SK-N-SH (cell line): Measurements from ENCODE around the gene ENOPH1. TPM values are rescaled to one million over a fixed set of nuclear protein-coding genes. Genes with fewer than 3 reads are reported as not detected.
A peak's percentile ranks its signal among the peaks of the same experiment; 100 is the strongest.

Experiments used
- CTCF ChIA-PET: fragments of 300-600, 350-600 bp; formaldehyde crosslinking; extraction: SDS; loops from one replicate; lab custom pipeline; 2021; lab: Yijun Ruan, JAX
- POLR2A ChIA-PET: fragments of 350-600 bp; sonication (Branson Sonifier 250); formaldehyde crosslinking; extraction: SDS; loops from one replicate; lab custom pipeline; 2020; ENCODE audit warnings: antibody characterized with exemption, inconsistent platforms; lab: Yijun Ruan, JAX
- DNase-seq: peaks from one replicate; pipeline ENCODE4 v3.0.0; 2012
- H2AFZ ChIP-seq: fragments of 200-600 bp; sonication (generic); 2 replicates; pipeline ENCODE4 v1.8.1; 2016; ENCODE audit warnings: antibody characterized with exemption, mild to moderate bottlenecking, low read depth
- H3F3A ChIP-seq: fragments of 200-600 bp; sonication (generic); replicated peaks from 2 replicates; pipeline ENCODE3; 2016; ENCODE audit warnings: antibody characterized with exemption, mild to moderate bottlenecking; ENCODE audit not compliant: insufficient read depth
- H3K27ac ChIP-seq, 2 experiments: fragments of 200-500 bp in 1 of 2; fragments of 200-600 bp in 1 of 2; sonication (Bioruptor generic) in 1 of 2; sonication (generic), shearing (Covaris generic) in 1 of 2; 2 replicates each; pipeline versions ENCODE4 v1.5.1 to v1.6.1; 2014 to 2016; ENCODE audit warnings: low read depth in 2 of 2, inconsistent platforms in 1 of 2, low read length in 1 of 2, mild to moderate bottlenecking in 1 of 2, mixed read lengths in 1 of 2
- H3K27me3 ChIP-seq: fragments of 200-600 bp; sonication (generic), shearing (Covaris generic); 2 replicates; pipeline ENCODE4 v1.6.1; 2016; ENCODE audit warnings: mixed run types; ENCODE audit not compliant: insufficient read depth
- H3K36me3 ChIP-seq, 2 experiments: fragments of 200-500 bp in 1 of 2; fragments of 200-600 bp in 1 of 2; sonication (Bioruptor generic) in 1 of 2; sonication (generic) in 1 of 2; replicated peaks in 1 of 2; 2 replicates each; pipeline versions ENCODE3 to v1.5.1; 2014 to 2016; ENCODE audit warnings: low read length in 1 of 2, mild to moderate bottlenecking in 1 of 2; ENCODE audit not compliant: insufficient read depth in 2 of 2, control insufficient read depth in 1 of 2
- H3K4me1 ChIP-seq, 2 experiments: fragments of 200-500 bp in 1 of 2; fragments of 200-600 bp in 1 of 2; sonication (Bioruptor generic) in 1 of 2; sonication (generic), shearing (Covaris generic) in 1 of 2; 2 replicates each; pipeline versions ENCODE4 v1.5.1 to v1.6.1; 2014 to 2016; ENCODE audit warnings: low read depth in 1 of 2, low read length in 1 of 2, mixed run types in 1 of 2; ENCODE audit not compliant: insufficient read depth in 2 of 2, control insufficient read depth in 1 of 2
- H3K4me2 ChIP-seq: fragments of 200-600 bp; sonication (generic), shearing (Covaris generic); 2 replicates; pipeline ENCODE4 v1.6.1; 2017; ENCODE audit warnings: mixed run types
- H3K4me3 ChIP-seq, 2 experiments: fragments of 200-500 bp in 1 of 2; fragments of 200-600 bp in 1 of 2; sonication (Bioruptor generic) in 1 of 2; sonication (generic), shearing (Covaris generic) in 1 of 2; 2 replicates each; pipeline versions ENCODE4 v1.5.1 to v1.8.1; 2014 to 2016; ENCODE audit warnings: low read depth in 2 of 2, inconsistent platforms in 1 of 2, low read length in 1 of 2, mild to moderate bottlenecking in 1 of 2, mixed read lengths in 1 of 2, moderate library complexity in 1 of 2
- H3K79me2 ChIP-seq: fragments of 200-600 bp; sonication (generic); 2 replicates; pipeline ENCODE4 v1.8.1; 2017; ENCODE audit warnings: mild to moderate bottlenecking; ENCODE audit not compliant: insufficient read depth
- H3K9ac ChIP-seq: fragments of 200-600 bp; sonication (generic); 2 replicates; pipeline ENCODE4 v1.6.1; 2017; ENCODE audit warnings: mixed run types
- H3K9me2 ChIP-seq: fragments of 200-600 bp; sonication (generic); 2 replicates; pipeline ENCODE4 v1.6.1; 2017; ENCODE audit warnings: mixed run types
- H3K9me3 ChIP-seq: fragments of 200-600 bp; sonication (generic); 2 replicates; pipeline ENCODE4 v1.6.1; 2017; ENCODE audit warnings: mixed run types, mild to moderate bottlenecking, moderate library complexity
- H4K20me1 ChIP-seq: fragments of 200-600 bp; sonication (generic); 2 replicates; pipeline ENCODE4 v1.6.1; 2017; ENCODE audit warnings: mild to moderate bottlenecking, mixed run types; ENCODE audit not compliant: insufficient read depth
- CTCF ChIP-seq: fragments of 200-600 bp; sonication (generic); IDR thresholded peaks from 2 replicates; pipeline ENCODE4 v1.6.1; 2017; ENCODE audit warnings: antibody characterized with exemption, mild to moderate bottlenecking, moderate library complexity
- EZH2phosphoT487 ChIP-seq: fragments of 200-600 bp; sonication (generic); IDR thresholded peaks from 2 replicates; pipeline ENCODE4 v1.6.1; 2017; ENCODE audit warnings: low read depth, mixed run types, mild to moderate bottlenecking, antibody characterized with exemption, moderate library complexity, borderline replicate concordance
- FOXJ3 ChIP-seq: sonication (generic); formaldehyde crosslinking; IDR thresholded peaks from 2 replicates; pipeline ENCODE4 v1.5.1; 2020; ENCODE audit warnings: mild to moderate bottlenecking, missing genetic modification reagents
- JUND ChIP-seq: IDR thresholded peaks from 2 replicates; pipeline ENCODE4 v1.4.0; 2012
- PBX3 ChIP-seq: IDR thresholded peaks from 2 replicates; pipeline ENCODE4; 2012
- POLR2AphosphoS5 ChIP-seq: IDR thresholded peaks from 2 replicates; pipeline ENCODE4 v1.6.1; 2012; ENCODE audit warnings: low read depth, low read length
- RAD21 ChIP-seq: IDR thresholded peaks from 2 replicates; pipeline ENCODE4 v1.6.1; 2012; ENCODE audit warnings: mild to moderate bottlenecking, low read length
- RFX5 ChIP-seq: IDR thresholded peaks from 2 replicates; pipeline ENCODE4 v1.6.1; 2012; ENCODE audit warnings: mild to moderate bottlenecking, improper control_type of control experiment, low read length
- RXRA ChIP-seq: IDR thresholded peaks from 2 replicates; pipeline ENCODE4 v1.4.0; 2012; ENCODE audit warnings: low read depth, mild to moderate bottlenecking, borderline replicate concordance
- SMC3 ChIP-seq: IDR thresholded peaks from 2 replicates; pipeline ENCODE4 v1.6.1; 2012; ENCODE audit warnings: low read depth, low read length, improper control_type of control experiment
- TCF12 ChIP-seq: IDR thresholded peaks from 2 replicates; pipeline ENCODE4 v1.4.0; 2012
- TEAD4 ChIP-seq: IDR thresholded peaks from 2 replicates; pipeline ENCODE4 v1.4.0; 2012; ENCODE audit warnings: mild to moderate bottlenecking, borderline replicate concordance; ENCODE audit not compliant: insufficient read depth
- YY1 ChIP-seq: IDR thresholded peaks from 2 replicates; pipeline ENCODE4 v1.4.0; 2012; ENCODE audit warnings: low read depth, mild to moderate bottlenecking
- ZBTB33 ChIP-seq: IDR thresholded peaks from 2 replicates; pipeline ENCODE4 v1.4.0; 2012; ENCODE audit warnings: low read depth, borderline replicate concordance
- WGBS: methylation state at CpG from one replicate; pipeline ENCODE4 v1.1.6; 2017; ENCODE audit warnings: low lambda C conversion rate; 5-methylcytosine and 5-hydroxymethylcytosine counted together
- polyA plus RNA-seq, 3 experiments: library from polyadenylated mRNA; depleted of rRNA; stranded (reverse); fragments of >200 nt; gene quantifications; 2 replicates each; pipeline ENCODE4 v1.2.3, GENCODE V29; 2012

ENOPH1 gene
- polyA plus RNA-seq, 1 of the 3 experiments (the other 2 are of a cell fraction), result 14.9 TPM

- peak; percentile 67 for DNase-seq
- peak overlapping the region; percentile 96 to 99 for H3K4me3 ChIP-seq
- H3K4me2 ChIP-seq, result peak overlapping the region; percentile 97
- peaks cover 8 to 11% of the 10 kb centered on the region in 2 experiments; a peak in 3 of 4 replicates for H3K4me1 ChIP-seq
- peaks cover 55% of the 10 kb centered on the region for H4K20me1 ChIP-seq
- peak overlapping the region; percentile 99 for H3K9ac ChIP-seq
- H3K79me2 ChIP-seq, result peaks cover 91% of the 10 kb centered on the region
- TF ChIP-seq FOXJ3 (CRISPR knock-in tag), result no peak
- peaks cover 25 to 41% of the 10 kb centered on the region in 2 experiments for H3K36me3 ChIP-seq
- H3K9me3 ChIP-seq, result no peaks in the 10 kb centered on the region
- POLR2A ChIA-PET, result interaction anchor here (0.7 to 0.9 kb wide), 2 partner anchors 9 to 42 kb away, joined by 3 read pairs; no protein-coding TSS in a partner anchor
- H3K9me2 ChIP-seq, result no peaks in the 10 kb centered on the region
- no peaks in the 10 kb centered on the region for H3K27me3 ChIP-seq
- 3% methylated on average over 19 of the region's 33 CpGs for whole genome bisulfite sequencing
- CTCF ChIA-PET, result interaction anchor here (1.2 to 1.4 kb wide), 3 partner anchors 59 to 422 kb away, joined by 3 to 7 read pairs (median 4); no protein-coding TSS in a partner anchor
- H2AFZ ChIP-seq, result peak overlapping the region; percentile 82
- H3K27ac ChIP-seq, result peak overlapping the region; percentile 95 to 98; a peak in 3 of 4 replicates
- H3F3A ChIP-seq, result peaks cover 7% of the 10 kb centered on the region
These were observed 765 bp downstream of the ENOPH1 start for GRCh38 chr4:82430964-82431745.

- Histone ChIP-seq H2AFZ (no peak overlapping the region), H3K27ac (peak overlapping the region in 1 of 2 experiments; percentile 95; a peak in 1 of 4 replicates), H3K36me3 (peaks cover 18 to 34% of the 10 kb centered on the region in 2 experiments), H3K9me2 (no peaks in the 10 kb centered on the region), H3F3A (peaks cover 2% of the 10 kb centered on the region), H3K27me3 (no peaks in the 10 kb centered on the region), H3K9ac (peak overlapping the region; percentile 99; the same call in 1 of the 2 replicates), H3K4me3 (peak overlapping the region; percentile 96 to 99; a peak in 3 of 4 replicates), H3K4me1 (peaks cover 3 to 11% of the 10 kb centered on the region in 2 experiments; a peak in 3 of 4 replicates), H3K9me3 (no peaks in the 10 kb centered on the region), H3K4me2 (peak overlapping the region; percentile 97), H3K79me2 (peaks cover 91% of the 10 kb centered on the region), H4K20me1 (peaks cover 51% of the 10 kb centered on the region)
- CTCF ChIA-PET, result interaction anchor here (0.6 to 1.4 kb wide), 4 partner anchors 18 to 421 kb away, joined by 3 to 7 read pairs (median 4); no protein-coding TSS in a partner anchor
- no peak for TF ChIP-seq PBX3
- TF ChIP-seq TCF12, result no peak
- no peak for TF ChIP-seq YY1
- TF ChIP-seq CTCF, result no peak
- no peak for TF ChIP-seq RAD21
- TF ChIP-seq JUND, result no peak
- no peak for TF ChIP-seq POLR2AphosphoS5
- TF ChIP-seq EZH2phosphoT487, result no peak
- TF ChIP-seq RFX5, result no peak
- no peak for TF ChIP-seq RXRA
- no peak for TF ChIP-seq ZBTB33
- no peak for TF ChIP-seq SMC3
- TF ChIP-seq TEAD4, result no peak
- POLR2A ChIA-PET, result interaction anchor here (0.9 kb wide), 1 partner anchor 8 kb away, joined by 3 read pairs; no protein-coding TSS in a partner anchor
- no peak for DNase-seq
- WGBS, result 85% methylated on average over 4 of the region's 4 CpGs
These were observed 1.4 kb downstream of the ENOPH1 start for GRCh38 chr4:82431831-82432230.
